Nephron (organoid): ENCODE data around the gene PPP1R12C.

ENCODE experiments used
- H3K27ac Mint-ChIP-seq, 3 experiments: 2 replicates each; pipeline ENCODE4 v1.8.0; 2020; ENCODE audit warnings: mixed read lengths in 3 of 3, mild to moderate bottlenecking in 2 of 3, moderate library complexity in 1 of 3
- H3K27me3 Mint-ChIP-seq: 2 replicates; pipeline ENCODE4 v1.8.0; 2021; ENCODE audit warnings: low read depth, mild to moderate bottlenecking, moderate library complexity, mixed read lengths
- H3K36me3 Mint-ChIP-seq: 2 replicates; pipeline ENCODE4 v1.8.0; 2020; ENCODE audit warnings: low read depth, mixed read lengths
- H3K4me1 Mint-ChIP-seq: 2 replicates; pipeline ENCODE4 v1.8.0; 2020; ENCODE audit warnings: mixed read lengths
- H3K4me3 Mint-ChIP-seq, 3 experiments: 2 replicates each; pipeline ENCODE4 v1.8.0; 2020; ENCODE audit warnings: mild to moderate bottlenecking in 3 of 3, mixed read lengths in 3 of 3, moderate library complexity in 2 of 3
- H3K9me3 Mint-ChIP-seq: 2 replicates; pipeline ENCODE4 v1.8.0; 2020; ENCODE audit warnings: mixed read lengths
- TF ChIP-seq, protein P1 (sequence below), 3 experiments: fragments of 200-600 bp; sonication (generic); IDR thresholded peaks; one replicate each; pipeline ENCODE4 v1.5.0; 2021; ENCODE audit warnings: antibody characterized with exemption in 3 of 3; ENCODE audit not compliant: unreplicated experiment in 3 of 3

The PPP1R12C gene

DNA sequence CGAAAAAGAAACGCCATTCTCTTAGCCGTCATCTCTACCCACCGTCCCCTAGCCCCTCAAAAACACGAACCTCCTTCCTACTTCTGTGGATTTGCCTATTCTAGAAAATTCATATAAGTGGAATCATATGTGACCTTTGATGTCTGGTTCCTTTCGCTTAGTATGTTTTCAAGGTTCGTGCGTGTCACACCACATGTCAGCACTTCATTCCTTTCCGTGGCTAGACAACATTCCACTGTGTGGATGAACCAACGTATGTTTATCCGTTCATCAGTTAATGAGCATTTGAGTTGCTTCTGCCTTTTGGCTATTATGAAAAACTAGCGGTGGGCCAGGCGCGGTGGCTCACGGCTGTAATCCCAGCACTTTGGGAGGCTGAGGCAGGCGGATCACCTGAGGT is 14.0 kb upstream of the PPP1R12C start:
- TF ChIP-seq, protein P1, sequence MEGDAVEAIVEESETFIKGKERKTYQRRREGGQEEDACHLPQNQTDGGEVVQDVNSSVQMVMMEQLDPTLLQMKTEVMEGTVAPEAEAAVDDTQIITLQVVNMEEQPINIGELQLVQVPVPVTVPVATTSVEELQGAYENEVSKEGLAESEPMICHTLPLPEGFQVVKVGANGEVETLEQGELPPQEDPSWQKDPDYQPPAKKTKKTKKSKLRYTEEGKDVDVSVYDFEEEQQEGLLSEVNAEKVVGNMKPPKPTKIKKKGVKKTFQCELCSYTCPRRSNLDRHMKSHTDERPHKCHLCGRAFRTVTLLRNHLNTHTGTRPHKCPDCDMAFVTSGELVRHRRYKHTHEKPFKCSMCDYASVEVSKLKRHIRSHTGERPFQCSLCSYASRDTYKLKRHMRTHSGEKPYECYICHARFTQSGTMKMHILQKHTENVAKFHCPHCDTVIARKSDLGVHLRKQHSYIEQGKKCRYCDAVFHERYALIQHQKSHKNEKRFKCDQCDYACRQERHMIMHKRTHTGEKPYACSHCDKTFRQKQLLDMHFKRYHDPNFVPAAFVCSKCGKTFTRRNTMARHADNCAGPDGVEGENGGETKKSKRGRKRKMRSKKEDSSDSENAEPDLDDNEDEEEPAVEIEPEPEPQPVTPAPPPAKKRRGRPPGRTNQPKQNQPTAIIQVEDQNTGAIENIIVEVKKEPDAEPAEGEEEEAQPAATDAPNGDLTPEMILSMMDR (IDR thresholded peaks at IDR 0.05; ENCODE audit: unreplicated experiment in 3 of 3), result no peak
- H3K27me3 Mint-ChIP-seq, result peaks cover 10% of the 10 kb centered on the region
- H3K36me3 Mint-ChIP-seq, result no peaks in the 10 kb centered on the region
- no peaks in the 10 kb centered on the region for H3K9me3 Mint-ChIP-seq
- no peaks in the 10 kb centered on the region for H3K4me1 Mint-ChIP-seq
- H3K4me3 Mint-ChIP-seq, result no peak overlapping the region
- no peak overlapping the region for H3K27ac Mint-ChIP-seq

DNA sequence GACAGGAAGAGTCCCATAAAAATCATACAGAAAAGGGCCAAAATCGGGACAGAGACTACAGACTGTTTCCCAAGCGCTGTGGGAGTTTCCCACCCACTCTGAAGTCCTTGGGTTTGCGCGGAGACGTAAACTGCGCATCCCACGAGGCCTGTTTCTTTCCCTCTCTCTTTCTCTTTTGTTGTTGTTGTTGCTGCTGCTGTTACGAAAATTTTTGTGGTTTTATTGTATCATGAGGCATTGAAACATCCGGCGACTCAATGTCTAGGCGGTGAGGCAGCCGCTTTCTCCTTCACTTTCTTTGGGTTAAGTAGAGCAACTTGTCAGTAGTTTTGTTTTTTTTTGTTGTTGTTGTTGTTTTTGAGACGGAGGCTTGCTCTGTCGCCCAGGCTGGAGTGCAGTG is 1.6 kb upstream of the PPP1R12C start:
- TF ChIP-seq, protein P1 (IDR thresholded peaks at IDR 0.05; ENCODE audit: unreplicated experiment in 3 of 3), result no peak
- Mint-ChIP-seq H3K36me3 (no peaks in the 10 kb centered on the region), H3K9me3 (no peaks in the 10 kb centered on the region), H3K27ac (peak overlapping the region in 2 of 3 experiments; percentile 93 to 94), H3K4me3 (peak overlapping the region; percentile 95 to 97 (median 95)), H3K27me3 (no peaks in the 10 kb centered on the region), H3K4me1 (peaks cover 21% of the 10 kb centered on the region)

DNA sequence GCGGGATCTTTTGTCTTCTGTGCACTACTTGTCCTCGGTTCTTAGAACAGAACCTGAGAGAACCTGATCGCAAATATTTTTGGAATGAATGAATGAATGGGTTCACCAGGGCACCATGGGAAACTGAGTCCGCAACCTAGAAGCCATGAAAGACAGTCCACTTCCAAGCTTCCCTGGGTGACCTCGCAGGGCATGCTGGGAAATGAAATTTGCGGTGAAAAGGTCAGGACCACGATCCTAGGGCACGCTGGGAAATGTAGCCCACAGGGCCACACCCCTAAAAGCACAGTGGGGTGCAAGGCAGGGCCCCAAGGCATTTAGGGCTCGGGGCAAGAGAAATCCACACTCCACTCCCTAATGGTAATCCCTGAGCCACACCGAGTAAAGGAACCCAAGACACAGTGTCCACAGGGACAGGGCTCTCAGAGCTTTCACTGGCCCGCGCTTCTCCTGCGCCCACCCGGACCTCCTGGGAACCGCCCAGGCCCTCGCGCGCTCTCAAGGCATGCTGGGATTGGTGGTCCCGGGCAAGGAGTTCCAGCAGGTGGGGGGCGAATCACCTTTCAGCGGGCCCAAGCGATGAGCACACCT is 1.1 kb upstream of the PPP1R12C start:
- TF ChIP-seq, protein P1 (IDR thresholded peaks at IDR 0.05; ENCODE audit: unreplicated experiment in 3 of 3), result no peak
- Mint-ChIP-seq H3K27ac (peak overlapping the region; percentile 82 to 94 (median 93)), H3K4me1 (peaks cover 25% of the 10 kb centered on the region), H3K36me3 (no peaks in the 10 kb centered on the region), H3K4me3 (peak overlapping the region; percentile 95 to 97 (median 95)), H3K9me3 (no peaks in the 10 kb centered on the region), H3K27me3 (no peaks in the 10 kb centered on the region)

DNA sequence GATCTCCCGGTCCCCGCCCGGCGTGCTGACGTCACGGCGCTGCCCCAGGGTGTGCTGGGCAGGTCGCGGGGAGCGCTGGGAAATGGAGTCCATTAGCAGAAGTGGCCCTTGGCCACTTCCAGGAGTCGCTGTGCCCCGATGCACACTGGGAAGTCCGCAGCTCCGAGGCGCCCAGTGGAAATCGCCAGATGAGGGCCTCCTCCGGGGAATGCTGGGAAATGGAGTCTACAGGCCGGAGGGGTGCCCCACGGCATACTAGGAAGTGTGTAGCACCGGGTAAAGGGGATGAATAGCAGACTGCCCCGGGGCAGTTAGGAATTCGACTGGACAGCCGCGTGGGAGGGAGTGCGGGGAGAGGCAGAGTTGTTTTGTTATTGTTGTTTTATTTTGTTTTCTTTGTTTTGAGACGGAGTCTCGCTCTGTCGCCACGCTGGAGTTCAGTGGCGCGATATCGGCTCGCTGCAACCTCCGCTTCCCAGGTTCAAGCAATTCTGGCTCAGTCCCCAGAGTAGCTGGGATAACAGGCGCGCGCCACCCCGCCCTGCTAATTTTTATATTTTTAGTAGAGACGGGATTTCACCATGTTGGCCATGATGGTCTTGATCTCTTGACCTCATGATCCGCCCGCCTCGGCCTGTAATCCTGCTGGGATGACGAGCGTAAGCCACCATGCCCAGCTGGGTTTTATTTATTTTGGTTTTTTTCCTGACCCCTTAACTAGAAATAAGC is 390 bp upstream of the PPP1R12C start:
- no peaks in the 10 kb centered on the region for H3K36me3 Mint-ChIP-seq
- no peaks in the 10 kb centered on the region for H3K9me3 Mint-ChIP-seq
- H3K27me3 Mint-ChIP-seq, result no peaks in the 10 kb centered on the region
- peak overlapping the region; percentile 95 to 97 (median 95) for H3K4me3 Mint-ChIP-seq
- H3K27ac Mint-ChIP-seq, result peak overlapping the region; percentile 82 to 94 (median 93)
- TF ChIP-seq, protein P1 (IDR thresholded peaks at IDR 0.05; ENCODE audit: unreplicated experiment in 3 of 3), result no peak
- H3K4me1 Mint-ChIP-seq, result peaks cover 26% of the 10 kb centered on the region

DNA sequence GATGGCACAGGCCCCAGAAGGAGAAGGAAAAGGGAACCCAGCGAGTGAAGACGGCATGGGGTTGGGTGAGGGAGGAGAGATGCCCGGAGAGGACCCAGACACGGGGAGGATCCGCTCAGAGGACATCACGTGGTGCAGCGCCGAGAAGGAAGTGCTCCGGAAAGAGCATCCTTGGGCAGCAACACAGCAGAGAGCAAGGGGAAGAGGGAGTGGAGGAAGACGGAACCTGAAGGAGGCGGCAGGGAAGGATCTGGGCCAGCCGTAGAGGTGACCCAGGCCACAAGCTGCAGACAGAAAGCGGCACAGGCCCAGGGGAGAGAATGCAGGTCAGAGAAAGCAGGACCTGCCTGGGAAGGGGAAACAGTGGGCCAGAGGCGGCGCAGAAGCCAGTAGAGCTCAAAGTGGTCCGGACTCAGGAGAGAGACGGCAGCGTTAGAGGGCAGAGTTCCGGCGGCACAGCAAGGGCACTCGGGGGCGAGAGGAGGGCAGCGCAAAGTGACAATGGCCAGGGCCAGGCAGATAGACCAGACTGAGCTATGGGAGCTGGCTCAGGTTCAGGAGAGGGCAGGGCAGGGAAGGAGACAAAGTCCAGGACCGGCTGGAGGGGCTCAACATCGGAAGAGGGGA is 1.1 kb downstream of the PPP1R12C start:
- Mint-ChIP-seq H3K27ac (peak overlapping the region; percentile 73 to 92 (median 89)), H3K4me1 (peaks cover 26% of the 10 kb centered on the region), H3K4me3 (peak overlapping the region; percentile 96 to 97 (median 97)), H3K36me3 (no peaks in the 10 kb centered on the region), H3K9me3 (no peaks in the 10 kb centered on the region), H3K27me3 (no peaks in the 10 kb centered on the region)
- TF ChIP-seq, protein P1 (IDR thresholded peaks at IDR 0.05; ENCODE audit: unreplicated experiment in 3 of 3), result no peak
